Endothelial cell of umbilical vein (primary cell): Measurements from ENCODE around the gene EEF2K.

Experiments used
- EZH2 ChIP-seq: IDR thresholded peaks from 2 replicates; pipeline ENCODE4 v1.6.1; 2012; ENCODE audit warnings: borderline replicate concordance, low read depth, mild to moderate bottlenecking, moderate library complexity, low read length, inconsistent platforms; ENCODE audit not compliant: severe bottlenecking
- FOS ChIP-seq: IDR thresholded peaks from 2 replicates; pipeline ENCODE4 v1.6.1; 2011; ENCODE audit warnings: mild to moderate bottlenecking, low read length, moderate library complexity, borderline replicate concordance; ENCODE audit not compliant: insufficient read depth
- POLR2A ChIP-seq: IDR thresholded peaks from 2 replicates; pipeline ENCODE4 v1.6.1; 2012; ENCODE audit warnings: low read depth, mild to moderate bottlenecking, control low read depth, low read length
- POLR2AphosphoS5 ChIP-seq: IDR thresholded peaks from 2 replicates; pipeline ENCODE4 v1.6.1; 2012; ENCODE audit warnings: low read depth, mild to moderate bottlenecking, control low read depth, low read length, moderate library complexity; ENCODE audit not compliant: insufficient read depth
- TF ChIP-seq, protein P1 (sequence below), 2 donors: IDR thresholded peaks; 1 replicate in 1 of 2; 2 replicates in 1 of 2; pipeline ENCODE4 v1.5.1; 2011; ENCODE audit warnings: low read length in 2 of 2, mild to moderate bottlenecking in 2 of 2, moderate library complexity in 2 of 2, control low read depth in 1 of 2, inconsistent platforms in 1 of 2, low read depth in 1 of 2; ENCODE audit not compliant: insufficient read depth in 1 of 2; ENCODE audit errors: extremely low read depth in 1 of 2
- TF ChIP-seq, protein P2 (sequence below): IDR thresholded peaks from 2 replicates; pipeline ENCODE4 v1.6.1; 2011; ENCODE audit not compliant: insufficient read depth, insufficient read length

DNA sequence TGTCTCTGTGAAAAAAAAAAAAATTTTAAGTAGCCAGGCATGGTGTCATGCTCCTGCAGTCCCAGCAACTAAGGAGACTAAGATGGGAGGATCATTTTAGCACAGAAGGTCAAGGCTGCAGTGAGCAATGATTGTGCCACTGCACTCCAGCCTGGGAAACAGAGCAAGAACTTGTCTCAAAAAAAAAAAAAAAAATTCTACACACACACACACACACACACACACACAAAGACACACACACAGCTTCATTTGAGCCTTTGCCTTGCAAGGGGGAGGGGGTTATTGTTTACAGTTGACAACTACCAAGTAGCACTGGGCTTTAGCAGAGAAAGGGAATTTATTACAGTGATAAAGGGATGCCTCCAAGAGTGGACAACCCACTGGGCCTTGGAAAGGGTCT, 86.2 kb downstream of the EEF2K start:
- TF ChIP-seq, protein P1, sequence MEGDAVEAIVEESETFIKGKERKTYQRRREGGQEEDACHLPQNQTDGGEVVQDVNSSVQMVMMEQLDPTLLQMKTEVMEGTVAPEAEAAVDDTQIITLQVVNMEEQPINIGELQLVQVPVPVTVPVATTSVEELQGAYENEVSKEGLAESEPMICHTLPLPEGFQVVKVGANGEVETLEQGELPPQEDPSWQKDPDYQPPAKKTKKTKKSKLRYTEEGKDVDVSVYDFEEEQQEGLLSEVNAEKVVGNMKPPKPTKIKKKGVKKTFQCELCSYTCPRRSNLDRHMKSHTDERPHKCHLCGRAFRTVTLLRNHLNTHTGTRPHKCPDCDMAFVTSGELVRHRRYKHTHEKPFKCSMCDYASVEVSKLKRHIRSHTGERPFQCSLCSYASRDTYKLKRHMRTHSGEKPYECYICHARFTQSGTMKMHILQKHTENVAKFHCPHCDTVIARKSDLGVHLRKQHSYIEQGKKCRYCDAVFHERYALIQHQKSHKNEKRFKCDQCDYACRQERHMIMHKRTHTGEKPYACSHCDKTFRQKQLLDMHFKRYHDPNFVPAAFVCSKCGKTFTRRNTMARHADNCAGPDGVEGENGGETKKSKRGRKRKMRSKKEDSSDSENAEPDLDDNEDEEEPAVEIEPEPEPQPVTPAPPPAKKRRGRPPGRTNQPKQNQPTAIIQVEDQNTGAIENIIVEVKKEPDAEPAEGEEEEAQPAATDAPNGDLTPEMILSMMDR (IDR thresholded peaks at IDR 0.05; ENCODE audit: extremely low read depth in 1 of 2, insufficient read depth in 1 of 2, low read depth in 1 of 2, low read length in 2 of 2): no peak
- TF ChIP-seq EZH2 (no peak), FOS (no peak), POLR2A (no peak), POLR2AphosphoS5 (no peak)
- TF ChIP-seq, protein P2, sequence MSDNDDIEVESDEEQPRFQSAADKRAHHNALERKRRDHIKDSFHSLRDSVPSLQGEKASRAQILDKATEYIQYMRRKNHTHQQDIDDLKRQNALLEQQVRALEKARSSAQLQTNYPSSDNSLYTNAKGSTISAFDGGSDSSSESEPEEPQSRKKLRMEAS: no peak
